ENCODE results near the gene E2F6.

DNA sequence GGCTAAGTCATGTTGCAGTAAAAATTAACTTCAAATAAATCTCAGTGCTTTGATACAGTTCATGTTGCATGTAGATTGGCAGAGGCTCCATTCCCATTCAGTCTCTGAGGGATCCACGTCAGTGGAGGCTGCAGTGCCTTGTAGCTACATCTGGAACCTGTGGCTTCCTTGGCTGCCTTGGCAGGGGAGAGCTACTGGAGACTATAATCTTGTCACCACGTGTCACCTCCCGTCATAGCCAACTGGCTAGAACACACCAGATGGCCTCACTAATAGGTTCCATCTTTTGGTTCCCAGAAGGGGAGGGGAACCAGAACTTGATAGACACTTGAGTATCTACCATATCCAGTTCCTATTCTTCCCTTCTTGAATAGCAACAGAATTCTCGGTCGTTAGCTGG, 28.4 kb downstream of the E2F6 start:
- no peak for TF ChIP-seq MAX (IDR thresholded peaks at IDR 0.05)
- TF ChIP-seq, protein P1, sequence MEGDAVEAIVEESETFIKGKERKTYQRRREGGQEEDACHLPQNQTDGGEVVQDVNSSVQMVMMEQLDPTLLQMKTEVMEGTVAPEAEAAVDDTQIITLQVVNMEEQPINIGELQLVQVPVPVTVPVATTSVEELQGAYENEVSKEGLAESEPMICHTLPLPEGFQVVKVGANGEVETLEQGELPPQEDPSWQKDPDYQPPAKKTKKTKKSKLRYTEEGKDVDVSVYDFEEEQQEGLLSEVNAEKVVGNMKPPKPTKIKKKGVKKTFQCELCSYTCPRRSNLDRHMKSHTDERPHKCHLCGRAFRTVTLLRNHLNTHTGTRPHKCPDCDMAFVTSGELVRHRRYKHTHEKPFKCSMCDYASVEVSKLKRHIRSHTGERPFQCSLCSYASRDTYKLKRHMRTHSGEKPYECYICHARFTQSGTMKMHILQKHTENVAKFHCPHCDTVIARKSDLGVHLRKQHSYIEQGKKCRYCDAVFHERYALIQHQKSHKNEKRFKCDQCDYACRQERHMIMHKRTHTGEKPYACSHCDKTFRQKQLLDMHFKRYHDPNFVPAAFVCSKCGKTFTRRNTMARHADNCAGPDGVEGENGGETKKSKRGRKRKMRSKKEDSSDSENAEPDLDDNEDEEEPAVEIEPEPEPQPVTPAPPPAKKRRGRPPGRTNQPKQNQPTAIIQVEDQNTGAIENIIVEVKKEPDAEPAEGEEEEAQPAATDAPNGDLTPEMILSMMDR (IDR thresholded peaks at IDR 0.05; ENCODE audit: low read depth, low read length, missing input control), result no peak
- no peak for TF ChIP-seq RAD21 (IDR thresholded peaks at IDR 0.05)
- TF ChIP-seq ATF3 (IDR thresholded peaks at IDR 0.05), result no peak
- TF ChIP-seq REST (IDR thresholded peaks at IDR 0.05), result no peak
- no peak for TF ChIP-seq JUND (IDR thresholded peaks at IDR 0.05)
